ENCODE measurements around the gene GUCD1. TPM values are rescaled to one million over a fixed set of nuclear protein-coding genes. Genes with fewer than 3 reads are reported as not detected.
A peak's percentile ranks its signal among the peaks of the same experiment; 100 is the strongest.

Gene GUCD1
- total and polyA plus RNA-seq, 2 of the 8 experiments (the other 6 are each of a cell fraction or from before 2014, with no cell fraction given): 85.2 to 128 TPM

- Histone ChIP-seq H3K14ac (ENCODE audit: insufficient read length) (no peak overlapping the region), H3K23ac (ENCODE audit: insufficient read length) (no peak overlapping the region), H2BK120ac (replicated peaks; ENCODE audit: low read depth, low read length) (no peak overlapping the region), H3K27ac (ENCODE audit: low read depth, low read length) (no peak overlapping the region), H2BK20ac (ENCODE audit: low read length) (no peak overlapping the region), H3K23me2 (ENCODE audit: low read depth, low read length) (peaks cover 2% of the 10 kb centered on the region; the same call in 1 of the 2 replicates), H3K56ac (replicated peaks; ENCODE audit: insufficient read length, low read depth, low read length) (peak overlapping the region; percentile 44), H2BK15ac (ENCODE audit: low read length) (no peak overlapping the region), H3K79me1 (ENCODE audit: low read depth, low read length) (no peaks in the 10 kb centered on the region; the same call in 1 of the 2 replicates), H4K5ac (ENCODE audit: insufficient read length, low read depth, low read length) (peak overlapping the region; percentile 37), H2AFZ (ENCODE audit: low read length) (0 out of 2 replicates have a peak overlapping the region, but pooled peaks have one; percentile 65), H2AK5ac (ENCODE audit: low read depth, low read length) (peak overlapping the region; percentile 48; the same call in 1 of the 2 replicates), H3K9ac (replicated peaks in 1 of 4; ENCODE audit: extremely low read depth in 1 of 4, low read depth in 3 of 4, low read length in 3 of 4) (peak overlapping the region in 3 of 4 experiments; percentile 38 to 80 (median 56); a peak in 3 of 7 replicates), H3K4me1 (replicated peaks in 1 of 4; ENCODE audit: control insufficient read depth in 3 of 4, insufficient read depth in 4 of 4, low read length in 3 of 4) (peaks cover 0 to 25% (median 10%) of the 10 kb centered on the region in 4 experiments; a peak in 6 of 7 replicates), H2BK12ac (ENCODE audit: low read depth, low read length) (no peak overlapping the region; the same call in 1 of the 2 replicates), H3K79me2 (ENCODE audit: control insufficient read depth in 1 of 2, insufficient read depth in 2 of 2, low read length in 2 of 2) (no peaks in the 10 kb centered on the region), H3K36me3 (ENCODE audit: control insufficient read depth in 2 of 4, insufficient read depth in 4 of 4, low read length in 3 of 4) (no peaks in the 10 kb centered on the region; a peak in 1 of 8 replicates), H3K18ac (ENCODE audit: extremely low read depth, low read length) (no peak overlapping the region; the same call in 1 of the 2 replicates), H4K8ac (ENCODE audit: extremely low read depth, insufficient read depth, low read length) (peak overlapping the region; percentile 76), H3K27me3 (replicated peaks in 1 of 4; ENCODE audit: control insufficient read depth in 3 of 4, extremely low read depth in 1 of 4, insufficient read depth in 3 of 4, low read length in 3 of 4) (no peaks in the 10 kb centered on the region), H3K4ac (replicated peaks; ENCODE audit: insufficient read length, low read depth, low read length) (peak overlapping the region; percentile 97), H3K4me3 (ENCODE audit: extremely low read depth in 1 of 4, insufficient read depth in 2 of 4, low read depth in 3 of 4, low read length in 4 of 4) (peak overlapping the region; percentile 41 to 87 (median 60)), H3K9me3 (ENCODE audit: insufficient read depth in 2 of 2, low read depth in 1 of 2, low read length in 1 of 2) (no peaks in the 10 kb centered on the region), H2BK5ac (ENCODE audit: low read depth, low read length) (peak overlapping the region; percentile 69; the same call in 1 of the 2 replicates), H4K20me1 (replicated peaks in 1 of 2; ENCODE audit: control insufficient read depth in 1 of 2, insufficient read depth in 2 of 2, low read length in 2 of 2) (no peaks in the 10 kb centered on the region), H4K91ac (replicated peaks; ENCODE audit: insufficient read length, low read length) (peak overlapping the region; percentile 63), H3K4me2 (ENCODE audit: insufficient read depth in 1 of 2, low read depth in 2 of 2, low read length in 2 of 2) (peak overlapping the region; percentile 57 to 95)
- 0 out of 2 replicates have a peak, but pooled peaks have one; percentile 22 for TF ChIP-seq MAX (IDR thresholded peaks at IDR 0.05)
- TF ChIP-seq EP300 (IDR thresholded peaks at IDR 0.05; ENCODE audit: borderline replicate concordance in 1 of 2, low read depth in 2 of 2, low read length in 2 of 2): no peak
- TF ChIP-seq SIRT6 (IDR thresholded peaks at IDR 0.05; ENCODE audit: low read length): no peak
- DNase-seq (ENCODE audit: low read depth in 1 of 2, low spot score in 2 of 2): peak in 1 of 2 experiments; percentile 66
- POLR2A ChIA-PET (ENCODE audit: partially characterized antibody): interaction anchor here (0.7 to 4.4 kb wide), 10 partner anchors 9 to 170 kb away, joined by 3 to 38 read pairs (median 4); partner anchors contain the start of genes GGT1 and GUCD1
- CTCF ChIA-PET (ENCODE audit: partially characterized antibody): interaction anchor here (1.1 kb wide), 1 partner anchor 10 kb away, joined by 3 read pairs; no protein-coding TSS in a partner anchor
- FAIRE-seq: no peak
- 50% methylated on average over 7 of the region's 33 CpGs; no CpG with 5 or more reads in 1 of the 2 experiments for WGBS, 2 experiments (ENCODE audit: extremely low coverage in 1 of 2, insufficient coverage in 1 of 2, insufficient read length in 1 of 2, insufficient replicate concordance in 2 of 2, low coverage in 1 of 2, low lambda C conversion rate in 2 of 2, missing lambda C conversion rate in 1 of 2)
These were observed 37.3 kb upstream of the GUCD1 start for GRCh38 chr22:24592058-24592850.
